ENCODE results near the gene CEP131.
"Not testable (repeated sequence)": the region's sequence is repeated elsewhere in the genome, so short reads cannot be mapped to it uniquely, and the experiment has no call there.

Gene CEP131

GRCh38 chr17:81148571-81148970 is 74.2 kb downstream of the CEP131 start:
- Histone ChIP-seq H3K79me1 (replicated peaks; ENCODE audit: low read length, poor library complexity, severe bottlenecking) (no peaks in the 10 kb centered on the region), H3K9me3 (ENCODE audit: control insufficient read depth, low read length) (no peaks in the 10 kb centered on the region), H2BK120ac (ENCODE audit: low read depth, low read length) (no peak overlapping the region), H3K27me3 (ENCODE audit: control insufficient read depth in 1 of 2, insufficient read depth in 1 of 2, low read length in 2 of 2) (peaks cover 35 to 59% of the 10 kb centered on the region in 2 experiments), H3K4me3 (ENCODE audit: insufficient read depth in 1 of 2, low read depth in 1 of 2, low read length in 2 of 2) (no peak overlapping the region), H4K91ac (ENCODE audit: low read length) (no peak overlapping the region), H3K27ac (ENCODE audit: low read length, poor library complexity, severe bottlenecking) (no peak overlapping the region), H2BK12ac (ENCODE audit: low read length in 2 of 2) (no peak overlapping the region), H4K8ac (ENCODE audit: low read length) (no peak overlapping the region), H2AK5ac (ENCODE audit: low read length, severe bottlenecking) (no peak overlapping the region), H2BK15ac (ENCODE audit: low read depth, poor library complexity, severe bottlenecking) (no peak overlapping the region), H3K4ac (ENCODE audit: low read depth in 1 of 2, low read length in 2 of 2) (no peak overlapping the region), H3K36me3 (ENCODE audit: control insufficient read depth in 1 of 2, insufficient read depth in 2 of 2, low read depth in 1 of 2, low read length in 2 of 2) (no peaks in the 10 kb centered on the region), H3K18ac (ENCODE audit: low read depth in 1 of 2, low read length in 2 of 2) (no peak overlapping the region), H2AFZ (ENCODE audit: low read depth, low read length) (no peak overlapping the region), H2BK5ac (ENCODE audit: low read depth, low read length, poor library complexity, severe bottlenecking) (no peak overlapping the region), H3K23ac (ENCODE audit: low read length in 2 of 2) (no peak overlapping the region), H3K14ac (ENCODE audit: low read length in 2 of 2) (no peak overlapping the region), H3K9ac (ENCODE audit: low read length) (no peak overlapping the region), H3K4me1 (ENCODE audit: control insufficient read depth, insufficient read depth, low read depth, low read length) (peaks cover 4% of the 10 kb centered on the region), H3K4me2 (ENCODE audit: low read length, poor library complexity, severe bottlenecking) (no peak overlapping the region)
- no peak for DNase-seq
- 88% methylated on average over 13 of the region's 15 CpGs for WGBS

GRCh38 chr17:81147701-81148100 is 75.1 kb downstream of the CEP131 start:
- no peak overlapping the region for H3K14ac ChIP-seq (ENCODE audit: low read length in 2 of 2)
- H3K9me3 ChIP-seq (ENCODE audit: control insufficient read depth, low read length) = no peaks in the 10 kb centered on the region
- H4K8ac ChIP-seq (ENCODE audit: low read length) = no peak overlapping the region
- H3K4me1 ChIP-seq (ENCODE audit: control insufficient read depth, insufficient read depth, low read depth, low read length) = peaks cover 8% of the 10 kb centered on the region
- no peak for DNase-seq
- no peak overlapping the region for H3K9ac ChIP-seq (ENCODE audit: low read length)
- no peak overlapping the region for H3K4me2 ChIP-seq (ENCODE audit: low read length, poor library complexity, severe bottlenecking)
- no peak overlapping the region for H2BK12ac ChIP-seq (ENCODE audit: low read length in 2 of 2)
- H2BK5ac ChIP-seq (ENCODE audit: low read depth, low read length, poor library complexity, severe bottlenecking) = no peak overlapping the region
- H3K18ac ChIP-seq (ENCODE audit: low read depth in 1 of 2, low read length in 2 of 2) = no peak overlapping the region
- peaks cover 35 to 60% of the 10 kb centered on the region in 2 experiments for H3K27me3 ChIP-seq (ENCODE audit: control insufficient read depth in 1 of 2, insufficient read depth in 1 of 2, low read length in 2 of 2)
- no peak overlapping the region for H2AFZ ChIP-seq (ENCODE audit: low read depth, low read length)
- no peak overlapping the region for H3K4ac ChIP-seq (ENCODE audit: low read depth in 1 of 2, low read length in 2 of 2)
- H3K79me1 ChIP-seq (replicated peaks; ENCODE audit: low read length, poor library complexity, severe bottlenecking) = no peaks in the 10 kb centered on the region
- no peak overlapping the region for H3K23ac ChIP-seq (ENCODE audit: low read length in 2 of 2)
- H2BK120ac ChIP-seq (ENCODE audit: low read depth, low read length) = no peak overlapping the region
- H2AK5ac ChIP-seq (ENCODE audit: low read length, severe bottlenecking) = no peak overlapping the region
- 77% methylated on average over 6 of the region's 10 CpGs for WGBS
- no peak overlapping the region for H3K27ac ChIP-seq (ENCODE audit: low read length, poor library complexity, severe bottlenecking)
- no peak overlapping the region for H4K91ac ChIP-seq (ENCODE audit: low read length)
- no peak overlapping the region for H2BK15ac ChIP-seq (ENCODE audit: low read depth, poor library complexity, severe bottlenecking)
- H3K36me3 ChIP-seq (ENCODE audit: control insufficient read depth in 1 of 2, insufficient read depth in 2 of 2, low read depth in 1 of 2, low read length in 2 of 2) = no peaks in the 10 kb centered on the region
- no peak overlapping the region for H3K4me3 ChIP-seq (ENCODE audit: insufficient read depth in 1 of 2, low read depth in 1 of 2, low read length in 2 of 2)

- not testable (repeated sequence) for H2BK5ac ChIP-seq (ENCODE audit: low read depth, low read length, poor library complexity, severe bottlenecking); H3K14ac ChIP-seq (ENCODE audit: low read length in 2 of 2); H3K18ac ChIP-seq (ENCODE audit: low read depth in 1 of 2, low read length in 2 of 2); H2AFZ ChIP-seq (ENCODE audit: low read depth, low read length); H3K9ac ChIP-seq (ENCODE audit: low read length); DNase-seq; H2BK120ac ChIP-seq (ENCODE audit: low read depth, low read length); H3K4me3 ChIP-seq (ENCODE audit: insufficient read depth in 1 of 2, low read depth in 1 of 2, low read length in 2 of 2); H3K36me3 ChIP-seq (ENCODE audit: control insufficient read depth in 1 of 2, insufficient read depth in 2 of 2, low read depth in 1 of 2, low read length in 2 of 2); H4K91ac ChIP-seq (ENCODE audit: low read length); H4K8ac ChIP-seq (ENCODE audit: low read length); H3K4ac ChIP-seq (ENCODE audit: low read depth in 1 of 2, low read length in 2 of 2); H3K4me2 ChIP-seq (ENCODE audit: low read length, poor library complexity, severe bottlenecking); H3K23ac ChIP-seq (ENCODE audit: low read length in 2 of 2); H3K27ac ChIP-seq (ENCODE audit: low read length, poor library complexity, severe bottlenecking); H2BK12ac ChIP-seq (ENCODE audit: low read length in 2 of 2); H3K79me1 ChIP-seq (replicated peaks; ENCODE audit: low read length, poor library complexity, severe bottlenecking); H2AK5ac ChIP-seq (ENCODE audit: low read length, severe bottlenecking); H3K9me3 ChIP-seq (ENCODE audit: control insufficient read depth, low read length); H2BK15ac ChIP-seq (ENCODE audit: low read depth, poor library complexity, severe bottlenecking)
- Histone ChIP-seq H3K4me1 (ENCODE audit: control insufficient read depth, insufficient read depth, low read depth, low read length) (peaks cover 12% of the 10 kb centered on the region), H3K27me3 (ENCODE audit: control insufficient read depth in 1 of 2, insufficient read depth in 1 of 2, low read length in 2 of 2) (peaks cover 29 to 59% of the 10 kb centered on the region in 2 experiments)
- WGBS = 89% methylated on average over 7 of the region's 10 CpGs
Measured at GRCh38 chr17:81146208-81146607, 76.6 kb downstream of the CEP131 start.

GRCh38 chr17:81144423-81144781 is 78.4 kb downstream of the CEP131 start:
- H3K36me3 ChIP-seq (ENCODE audit: control insufficient read depth in 1 of 2, insufficient read depth in 2 of 2, low read depth in 1 of 2, low read length in 2 of 2) = no peaks in the 10 kb centered on the region
- no peak overlapping the region for H3K18ac ChIP-seq (ENCODE audit: low read depth in 1 of 2, low read length in 2 of 2)
- H2BK120ac ChIP-seq (ENCODE audit: low read depth, low read length) = no peak overlapping the region
- H3K4me2 ChIP-seq (ENCODE audit: low read length, poor library complexity, severe bottlenecking) = no peak overlapping the region
- no peak overlapping the region for H3K4ac ChIP-seq (ENCODE audit: low read depth in 1 of 2, low read length in 2 of 2)
- no peak overlapping the region for H3K27ac ChIP-seq (ENCODE audit: low read length, poor library complexity, severe bottlenecking)
- no peak overlapping the region for H4K8ac ChIP-seq (ENCODE audit: low read length)
- no peak overlapping the region for H2BK5ac ChIP-seq (ENCODE audit: low read depth, low read length, poor library complexity, severe bottlenecking)
- H3K14ac ChIP-seq (ENCODE audit: low read length in 2 of 2) = no peak overlapping the region
- H2BK15ac ChIP-seq (ENCODE audit: low read depth, poor library complexity, severe bottlenecking) = no peak overlapping the region
- no peak overlapping the region for H2AK5ac ChIP-seq (ENCODE audit: low read length, severe bottlenecking)
- peaks cover 12% of the 10 kb centered on the region for H3K4me1 ChIP-seq (ENCODE audit: control insufficient read depth, insufficient read depth, low read depth, low read length)
- no peak overlapping the region for H2BK12ac ChIP-seq (ENCODE audit: low read length in 2 of 2)
- no peak for DNase-seq
- 88% methylated on average over 14 of the region's 14 CpGs for WGBS
- no peak overlapping the region for H3K23ac ChIP-seq (ENCODE audit: low read length in 2 of 2)
- H3K9ac ChIP-seq (ENCODE audit: low read length) = no peak overlapping the region
- no peak overlapping the region for H2AFZ ChIP-seq (ENCODE audit: low read depth, low read length)
- no peak overlapping the region for H4K91ac ChIP-seq (ENCODE audit: low read length)
- no peak overlapping the region for H3K4me3 ChIP-seq (ENCODE audit: insufficient read depth in 1 of 2, low read depth in 1 of 2, low read length in 2 of 2)
- H3K27me3 ChIP-seq (ENCODE audit: control insufficient read depth in 1 of 2, insufficient read depth in 1 of 2, low read length in 2 of 2) = peaks cover 14 to 52% of the 10 kb centered on the region in 2 experiments
- H3K9me3 ChIP-seq (ENCODE audit: control insufficient read depth, low read length) = no peaks in the 10 kb centered on the region
- H3K79me1 ChIP-seq (replicated peaks; ENCODE audit: low read length, poor library complexity, severe bottlenecking) = no peaks in the 10 kb centered on the region
